HEK293T (cell line): Measurements from ENCODE around the gene PCDHA1.

Experiments used
- CTCF ChIA-PET: fragments of 350-600 bp; formaldehyde crosslinking; extraction: SDS; loops from one replicate; lab custom pipeline; 2021; ENCODE audit warnings: antibody characterized with exemption, inconsistent platforms; lab: Yijun Ruan, JAX
- POLR2A ChIA-PET: fragments of 350-600 bp; formaldehyde crosslinking; extraction: SDS; loops from one replicate; lab custom pipeline; 2020; ENCODE audit warnings: antibody characterized with exemption, inconsistent platforms; lab: Yijun Ruan, JAX
- DNase-seq: peaks from one replicate; pipeline ENCODE4 v3.0.0; 2012; ENCODE audit warnings: mixed read lengths; ENCODE audit errors: extremely low spot score
- ARNT ChIP-seq: fragments of 450-650 bp; IDR thresholded peaks from 2 replicates; pipeline ENCODE4 v1.6.1; 2017; ENCODE audit warnings: mild to moderate bottlenecking
- BHLHE40 ChIP-seq: fragments of 450-650 bp; IDR thresholded peaks from 2 replicates; pipeline ENCODE4 v1.6.1; 2016; ENCODE audit warnings: mild to moderate bottlenecking, moderate library complexity, borderline replicate concordance
- CTBP1 ChIP-seq: fragments of 450-650 bp; IDR thresholded peaks from 2 replicates; pipeline ENCODE4 v1.6.1; 2016; ENCODE audit warnings: borderline replicate concordance
- ELF4 ChIP-seq: fragments of 450-650 bp; IDR thresholded peaks from 2 replicates; pipeline ENCODE4 v1.6.1; 2017; ENCODE audit warnings: antibody characterized with exemption
- FOXA1 ChIP-seq: fragments of 450-650 bp; IDR thresholded peaks from 2 replicates; pipeline ENCODE4 v1.6.1; 2016; ENCODE audit warnings: mild to moderate bottlenecking
- FOXK2 ChIP-seq: fragments of 450-650 bp; IDR thresholded peaks from 2 replicates; pipeline ENCODE4 v1.6.1; 2016; ENCODE audit warnings: mild to moderate bottlenecking
- FOXM1 ChIP-seq: fragments of 450-650 bp; IDR thresholded peaks from 2 replicates; pipeline ENCODE4 v1.6.1; 2017; ENCODE audit warnings: mild to moderate bottlenecking, borderline replicate concordance
- HDGF ChIP-seq: fragments of 450-650 bp; IDR thresholded peaks from 2 replicates; pipeline ENCODE4 v1.6.1; 2017; ENCODE audit warnings: antibody characterized with exemption, borderline replicate concordance
- L3MBTL2 ChIP-seq: fragments of 450-650 bp; conservative IDR thresholded peaks from 2 replicates; pipeline ENCODE4 v1.6.1; 2016; ENCODE audit warnings: mild to moderate bottlenecking
- LEF1 ChIP-seq: fragments of 450-650 bp; IDR thresholded peaks from 2 replicates; pipeline ENCODE4 v1.6.1; 2017; ENCODE audit warnings: mild to moderate bottlenecking, borderline replicate concordance
- NFRKB ChIP-seq: fragments of 450-650 bp; IDR thresholded peaks from 2 replicates; pipeline ENCODE4 v1.6.1; 2016; ENCODE audit warnings: mild to moderate bottlenecking, moderate library complexity
- PKNOX1 ChIP-seq: fragments of 450-650 bp; IDR thresholded peaks from 2 replicates; pipeline ENCODE4 v1.6.1; 2016
- SP1 ChIP-seq: fragments of 450-650 bp; IDR thresholded peaks from 2 replicates; pipeline ENCODE4 v1.6.1; 2017
- SUZ12 ChIP-seq: fragments of 450-650 bp; IDR thresholded peaks from 2 replicates; pipeline ENCODE4 v1.6.1; 2016; ENCODE audit warnings: mild to moderate bottlenecking
- TARDBP ChIP-seq: fragments of 450-650 bp; IDR thresholded peaks from 2 replicates; pipeline ENCODE4 v1.6.1; 2016
- ZNF384 ChIP-seq: fragments of 450-650 bp; IDR thresholded peaks from 2 replicates; pipeline ENCODE4 v1.6.1; 2016

Gene PCDHA1

DNA sequence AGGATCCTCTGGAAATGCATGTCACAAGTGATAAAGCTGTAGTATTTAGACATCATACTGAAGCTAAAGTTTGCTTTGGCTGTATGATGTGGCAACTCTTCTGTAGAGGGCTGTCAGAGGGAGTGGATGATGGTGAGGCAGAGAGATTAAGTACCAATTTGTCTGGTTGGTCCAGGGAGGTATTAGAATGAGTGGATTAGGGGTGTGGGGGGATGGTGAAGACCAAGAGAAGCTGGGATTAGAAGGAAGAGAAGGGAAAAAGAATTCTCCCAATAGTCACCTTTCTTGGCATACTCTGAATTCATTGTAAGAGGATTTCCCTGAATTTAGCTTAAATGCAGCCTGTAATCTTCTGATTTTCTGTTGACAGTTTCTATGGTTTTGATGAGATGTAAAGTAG lies 183.9 kb downstream of the PCDHA1 start:
- TF ChIP-seq NFRKB = no peak
- TF ChIP-seq PKNOX1 = no peak
- no peak for TF ChIP-seq LEF1
- CTCF ChIA-PET = no interaction called here
- DNase-seq = no peak
- POLR2A ChIA-PET = no interaction called here

GRCh38 chr5:140973550-140973949 lies 187.6 kb downstream of the PCDHA1 start:
- ChIA-PET POLR2A (no interaction called here), CTCF (no interaction called here)
- TF ChIP-seq SUZ12 = no peak
- TF ChIP-seq ZNF384 = no peak
- no peak for TF ChIP-seq PKNOX1
- no peak for TF ChIP-seq TARDBP
- TF ChIP-seq ELF4 = no peak
- TF ChIP-seq NFRKB = no peak
- TF ChIP-seq L3MBTL2 = no peak
- TF ChIP-seq HDGF = no peak
- TF ChIP-seq FOXM1 = no peak
- no peak for TF ChIP-seq FOXA1
- no peak for TF ChIP-seq SP1
- TF ChIP-seq LEF1 = no peak
- TF ChIP-seq CTBP1 = no peak
- no peak for TF ChIP-seq ARNT
- TF ChIP-seq BHLHE40 = no peak
- TF ChIP-seq FOXK2 = no peak
- DNase-seq = no peak

DNA sequence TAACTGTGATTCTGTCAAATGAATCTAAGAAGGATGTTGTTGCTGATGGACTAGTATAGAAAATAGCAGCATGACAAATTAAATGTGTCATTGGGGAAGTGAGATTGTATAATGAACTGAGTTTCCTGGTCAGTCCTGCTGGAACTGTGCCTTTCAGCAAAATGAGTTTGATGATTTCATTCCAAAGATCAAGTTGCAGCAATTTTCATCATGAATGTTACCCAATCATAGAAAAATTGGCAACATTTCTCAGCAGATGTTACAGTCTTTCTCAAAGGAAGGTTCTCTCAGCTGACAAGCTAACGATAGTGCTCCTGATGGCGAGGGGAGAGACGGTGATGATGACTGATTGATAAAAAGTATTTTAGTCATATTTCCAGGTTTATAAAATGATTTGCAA lies 191.1 kb downstream of the PCDHA1 start:
- DNase-seq = no peak
- TF ChIP-seq LEF1 = no peak
- TF ChIP-seq SUZ12 = no peak
- no peak for TF ChIP-seq TARDBP
- TF ChIP-seq CTBP1 = no peak
- no peak for TF ChIP-seq FOXA1
- no peak for TF ChIP-seq NFRKB
- no peak for TF ChIP-seq FOXK2
- no peak for TF ChIP-seq BHLHE40
- TF ChIP-seq PKNOX1 = no peak
- no peak for TF ChIP-seq ARNT
- no peak for TF ChIP-seq ZNF384
- TF ChIP-seq HDGF = no peak
- TF ChIP-seq FOXM1 = no peak
- no peak for TF ChIP-seq SP1
- TF ChIP-seq ELF4 = no peak
- TF ChIP-seq L3MBTL2 = no peak
- POLR2A ChIA-PET = no interaction called here
- CTCF ChIA-PET = no interaction called here

GRCh38 chr5:140978260-140978659 lies 192.3 kb downstream of the PCDHA1 start:
- DNase-seq = no peak
- POLR2A ChIA-PET = interaction anchor here (0.8 kb wide), 1 partner anchor 12 kb away, joined by 3 read pairs; the partner anchor contains the start of gene PCDHAC2
- TF ChIP-seq ZNF384 = no peak
- no peak for TF ChIP-seq ELF4
- CTCF ChIA-PET = no interaction called here

GRCh38 chr5:140978983-140979382 lies 193.0 kb downstream of the PCDHA1 start:
- DNase-seq = no peak
- ChIA-PET CTCF (no interaction called here), POLR2A (interaction anchor here (0.8 kb wide), 1 partner anchor 13 kb away, joined by 3 read pairs; the partner anchor contains the start of gene PCDHAC2)
- TF ChIP-seq FOXA1 (no peak), ZNF384 (no peak), TARDBP (no peak), SP1 (no peak), FOXK2 (no peak), BHLHE40 (no peak), SUZ12 (no peak), PKNOX1 (no peak), L3MBTL2 (no peak), FOXM1 (no peak)

DNA sequence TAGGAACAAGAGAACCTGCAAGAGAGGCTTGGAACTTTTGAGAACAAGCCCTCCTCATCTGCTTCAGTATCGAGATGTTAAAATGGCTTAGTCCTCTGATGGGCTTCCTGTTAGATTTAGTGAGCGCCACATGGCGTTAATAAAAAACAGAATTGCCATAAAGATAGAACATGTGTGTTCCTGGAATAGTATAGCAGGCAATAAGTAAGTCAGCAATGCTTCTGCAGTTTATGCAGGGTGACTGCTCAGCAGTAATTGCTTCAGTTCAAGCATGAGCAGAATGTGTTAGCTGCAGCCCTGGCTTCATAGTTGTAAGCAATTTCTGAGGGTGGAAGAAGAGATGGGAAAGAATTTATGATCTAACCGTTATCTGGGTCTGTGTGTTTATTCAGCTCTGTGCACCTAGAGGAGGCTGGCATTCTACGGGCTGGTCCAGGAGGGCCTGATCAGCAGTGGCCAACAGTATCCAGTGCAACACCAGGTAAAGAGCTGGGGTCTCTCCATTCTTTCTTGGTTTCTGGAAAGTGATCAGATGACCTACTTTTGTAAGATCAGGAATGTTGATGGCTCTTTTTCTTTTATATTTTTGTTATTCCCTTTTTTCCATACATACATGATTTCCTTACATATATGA lies 196.3 kb downstream of the PCDHA1 start:
- CTCF ChIA-PET = no interaction called here
- POLR2A ChIA-PET = no interaction called here
- TF ChIP-seq LEF1 (no peak), CTBP1 (no peak), FOXK2 (no peak), ARNT (no peak), PKNOX1 (no peak), FOXM1 (no peak), L3MBTL2 (no peak), FOXA1 (no peak), SP1 (no peak), ZNF384 (no peak), NFRKB (no peak)
- no peak for DNase-seq
